HEK293 (cell line): ENCODE results near the gene YIPF4.

ENCODE experiments used
- CTCF ChIP-seq: fragments of 450-650 bp; formaldehyde crosslinking; IDR thresholded peaks from 2 replicates; pipeline ENCODE4 v1.5.1; 2016; ENCODE audit warnings: missing biosample characterization, missing genetic modification characterization
- SALL2 ChIP-seq: fragments of 450-650 bp; formaldehyde crosslinking; IDR thresholded peaks from 2 replicates; pipeline ENCODE4 v1.5.0; 2017; ENCODE audit warnings: missing biosample characterization, mild to moderate bottlenecking, missing genetic modification characterization, borderline replicate concordance
- TRIM28 ChIP-seq: IDR thresholded peaks from 2 replicates; pipeline ENCODE4 v1.6.1; 2011; ENCODE audit warnings: low read length, control low read depth, borderline replicate concordance
- ZNF223 ChIP-seq: fragments of 450-650 bp; formaldehyde crosslinking; IDR thresholded peaks from 2 replicates; pipeline ENCODE4 v1.5.1; 2016; ENCODE audit warnings: missing biosample characterization, missing genetic modification characterization

- no peak for TF ChIP-seq CTCF
- no peak for TF ChIP-seq ZNF223 (tag by site-specific recombination)
- no peak for TF ChIP-seq TRIM28
- TF ChIP-seq SALL2 (tag by site-specific recombination): no peak
Observed at GRCh38 chr2:32235315-32235714, 42.4 kb upstream of the YIPF4 start.
